K562 (cell line): Measurements from ENCODE around the gene DYNC1H1.

Experiments
- ELF1 ChIP-seq: fragments of 200-800 bp; sonication (Bioruptor generic); IDR thresholded peaks from 2 replicates; pipeline ENCODE4 v1.6.1; 2016; ENCODE audit warnings: missing genetic modification characterization, missing compliant biosample characterization
- IRF1 ChIP-seq: sonication (generic); formaldehyde crosslinking; IDR thresholded peaks from 2 replicates; pipeline ENCODE4 v1.8.0; 2022; ENCODE audit warnings: missing genetic modification reagents, mild to moderate bottlenecking, borderline replicate concordance
- LCOR ChIP-seq: sonication (generic); formaldehyde crosslinking; IDR thresholded peaks from 2 replicates; pipeline ENCODE4 v1.8.0; 2022; ENCODE audit warnings: mild to moderate bottlenecking, missing genetic modification reagents
- POLR2A ChIP-seq: fragments of 450-650 bp; conservative IDR thresholded peaks from 2 replicates; pipeline ENCODE4 v1.6.1; 2016
- POLR2AphosphoS5 ChIP-seq: IDR thresholded peaks from 2 replicates; pipeline ENCODE4 v1.6.1; 2011; ENCODE audit warnings: mild to moderate bottlenecking, low read depth, low read length, moderate library complexity; ENCODE audit not compliant: control insufficient read depth, insufficient read depth
- RBM22 ChIP-seq: fragments of 200-400 bp; formaldehyde crosslinking; IDR thresholded peaks from 2 replicates; pipeline ENCODE4 v1.6.1; 2018; ENCODE audit warnings: low read length, low read depth; ENCODE audit not compliant: poor library complexity, severe bottlenecking
- SP1 ChIP-seq: sonication (generic); formaldehyde crosslinking; IDR thresholded peaks from 2 replicates; pipeline ENCODE4 v1.8.1; 2022; ENCODE audit warnings: mild to moderate bottlenecking, missing genetic modification reagents
- TAF1 ChIP-seq: IDR thresholded peaks from 2 replicates; pipeline ENCODE4 v1.6.1; 2011; ENCODE audit warnings: mild to moderate bottlenecking, low read length, moderate library complexity; ENCODE audit not compliant: insufficient read depth, control insufficient read depth, severe bottlenecking; ENCODE audit errors: extremely low read depth
- ZNF282 ChIP-seq: sonication (generic); formaldehyde crosslinking; IDR thresholded peaks from 2 replicates; pipeline ENCODE4 v1.8.1; 2023; ENCODE audit warnings: missing genetic modification reagents

DNA sequence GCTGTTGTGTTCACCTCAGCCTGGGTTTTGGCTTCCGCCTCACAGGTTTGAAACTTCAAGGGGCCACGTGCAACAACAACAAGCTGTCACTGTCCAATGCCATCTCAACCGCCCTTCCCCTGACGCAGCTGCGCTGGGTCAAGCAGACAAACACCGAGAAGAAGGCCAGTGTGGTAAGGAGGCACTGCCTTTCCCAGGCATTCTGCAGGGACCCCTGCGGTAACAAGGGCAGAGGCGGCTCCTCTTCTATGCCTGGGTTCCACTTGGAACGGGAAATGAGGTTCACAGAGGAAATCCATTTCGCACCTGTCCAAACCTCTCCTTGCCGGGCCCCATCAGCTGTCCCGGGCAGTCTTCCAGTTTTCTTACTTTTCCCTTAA, 85.6 kb downstream of the DYNC1H1 start:
- no peak for TF ChIP-seq POLR2A
- TF ChIP-seq ZNF282 (CRISPR knock-in tag) = no peak
- no peak for TF ChIP-seq ELF1 (tag)
- no peak for TF ChIP-seq TAF1
- TF ChIP-seq SP1 (CRISPR knock-in tag) = no peak
- no peak for TF ChIP-seq IRF1 (CRISPR knock-in tag)
- TF ChIP-seq POLR2AphosphoS5 = no peak
- no peak for TF ChIP-seq LCOR
- no peak for TF ChIP-seq RBM22
